Neural progenitor cell (in vitro differentiated cells): Measurements from ENCODE around the gene STX1B.

Experiments
- EZH2phosphoT487 ChIP-seq: fragments of 200-600 bp; sonication (generic); IDR thresholded peaks from 2 replicates; pipeline ENCODE4 v1.6.1; 2017; ENCODE audit warnings: antibody characterized with exemption
- TF ChIP-seq, protein P1 (sequence below): fragments of 200-600 bp; sonication (generic); IDR thresholded peaks from 2 replicates; pipeline ENCODE4 v1.5.1; 2017; ENCODE audit warnings: antibody characterized with exemption, mild to moderate bottlenecking

- TF ChIP-seq, protein P1, sequence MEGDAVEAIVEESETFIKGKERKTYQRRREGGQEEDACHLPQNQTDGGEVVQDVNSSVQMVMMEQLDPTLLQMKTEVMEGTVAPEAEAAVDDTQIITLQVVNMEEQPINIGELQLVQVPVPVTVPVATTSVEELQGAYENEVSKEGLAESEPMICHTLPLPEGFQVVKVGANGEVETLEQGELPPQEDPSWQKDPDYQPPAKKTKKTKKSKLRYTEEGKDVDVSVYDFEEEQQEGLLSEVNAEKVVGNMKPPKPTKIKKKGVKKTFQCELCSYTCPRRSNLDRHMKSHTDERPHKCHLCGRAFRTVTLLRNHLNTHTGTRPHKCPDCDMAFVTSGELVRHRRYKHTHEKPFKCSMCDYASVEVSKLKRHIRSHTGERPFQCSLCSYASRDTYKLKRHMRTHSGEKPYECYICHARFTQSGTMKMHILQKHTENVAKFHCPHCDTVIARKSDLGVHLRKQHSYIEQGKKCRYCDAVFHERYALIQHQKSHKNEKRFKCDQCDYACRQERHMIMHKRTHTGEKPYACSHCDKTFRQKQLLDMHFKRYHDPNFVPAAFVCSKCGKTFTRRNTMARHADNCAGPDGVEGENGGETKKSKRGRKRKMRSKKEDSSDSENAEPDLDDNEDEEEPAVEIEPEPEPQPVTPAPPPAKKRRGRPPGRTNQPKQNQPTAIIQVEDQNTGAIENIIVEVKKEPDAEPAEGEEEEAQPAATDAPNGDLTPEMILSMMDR: no peak
- TF ChIP-seq EZH2phosphoT487: no peak
Measured at GRCh38 chr16:30947541-30947858, 62.9 kb downstream of the STX1B start.
